ENCODE data around the gene PTPRR. TPM values are rescaled to one million over a fixed set of nuclear protein-coding genes. Genes with fewer than 3 reads are reported as not detected.

The PTPRR gene
- total and polyA plus RNA-seq, 2 of the 4 experiments (the other 2 are of a cell fraction): 0.18 to 0.21 TPM

GRCh38 chr12:70671698-70672097 is 248.8 kb downstream of the PTPRR start:
- WGBS, 2 experiments (ENCODE audit: extremely low coverage in 2 of 2, insufficient read length in 1 of 2): 100% methylated on average over 1 of the region's 5 CpGs; no CpG with 5 or more reads in 1 of the 2 experiments

More at GRCh38 chr12:70671698-70672097, 248.8 kb downstream of the PTPRR start:
- no peak overlapping the region for H2BK20ac ChIP-seq (ENCODE audit: low read depth, low read length)
- no peaks in the 10 kb centered on the region for H3K27me3 ChIP-seq (ENCODE audit: control insufficient read depth, insufficient read depth, low read length)
- H2AK9ac ChIP-seq (replicated peaks; ENCODE audit: low read depth, low read length, poor library complexity): no peak overlapping the region
- DNase-seq: no peak
- no peak for ATAC-seq (ENCODE audit: low read depth)
- H4K20me1 ChIP-seq (ENCODE audit: insufficient read depth, low read length): no peaks in the 10 kb centered on the region
- in situ Hi-C loops (cut with MboI; ENCODE audit: low sequenced_read_pairs) (no loop called here), dilution Hi-C loops (cut with HindIII; ENCODE audit: low sequenced_read_pairs, unreplicated experiment) (no loop called here), intact Hi-C loops (cut with micrococcal nuclease) (no loop called here)
- H3K9me3 ChIP-seq (ENCODE audit: control insufficient read depth, insufficient read depth, low read length): no peaks in the 10 kb centered on the region
- H3K79me1 ChIP-seq (ENCODE audit: low read depth in 1 of 2, low read length in 2 of 2): no peaks in the 10 kb centered on the region
- no peak overlapping the region for H3K4me2 ChIP-seq (ENCODE audit: low read depth, low read length)
- H2BK5ac ChIP-seq (ENCODE audit: low read depth, low read length, poor library complexity, severe bottlenecking): no peak overlapping the region
- H3K4ac ChIP-seq (ENCODE audit: low read depth, low read length): no peak overlapping the region
- ChIA-PET CTCF (no interaction called here), POLR2A (ENCODE audit: unreplicated experiment) (no interaction called here)
- no peak overlapping the region for H3K14ac ChIP-seq (replicated peaks; ENCODE audit: low read depth, low read length)
- H2BK15ac ChIP-seq (ENCODE audit: low read depth, low read length): no peak overlapping the region
- H3K9ac ChIP-seq (ENCODE audit: low read depth, low read length): no peak overlapping the region
- H4K91ac ChIP-seq (ENCODE audit: insufficient read depth, low read depth, low read length): no peak overlapping the region
- H4K8ac ChIP-seq (ENCODE audit: low read depth in 2 of 2, low read length in 2 of 2): no peak overlapping the region
- H4K5ac ChIP-seq (ENCODE audit: low read depth, low read length): no peak overlapping the region
- H3K36me3 ChIP-seq (ENCODE audit: control insufficient read depth, insufficient read depth, low read length): no peaks in the 10 kb centered on the region
- H3K18ac ChIP-seq (ENCODE audit: low read depth, low read length): no peak overlapping the region
- no peak overlapping the region for H3K27ac ChIP-seq (ENCODE audit: insufficient read depth, low read length)
- no peaks in the 10 kb centered on the region for H3K9me1 ChIP-seq (ENCODE audit: insufficient read depth, low read length)
- H3K23ac ChIP-seq (ENCODE audit: low read depth, low read length): no peak overlapping the region
- BruUV-seq (replicated peaks): no TSS peak
- H2BK120ac ChIP-seq (ENCODE audit: low read depth, low read length): no peak overlapping the region
- H2AFZ ChIP-seq (replicated peaks; ENCODE audit: low read length, poor library complexity): no peak overlapping the region
- H2AK5ac ChIP-seq (ENCODE audit: low read depth, low read length): no peak overlapping the region
- no peaks in the 10 kb centered on the region for H3K4me1 ChIP-seq (ENCODE audit: control insufficient read depth, insufficient read depth, low read length)
- TF ChIP-seq BHLHE40 (IDR thresholded peaks at IDR 0.05; ENCODE audit: low read depth, low read length) (no peak), SMC3 (IDR thresholded peaks at IDR 0.05; ENCODE audit: low read depth, low read length) (no peak), POLR2A (IDR thresholded peaks at IDR 0.05; ENCODE audit: low read depth, low read length) (no peak), NFE2L2 (IDR thresholded peaks at IDR 0.05; ENCODE audit: low read depth, low read length) (no peak), RCOR1 (IDR thresholded peaks at IDR 0.05; ENCODE audit: insufficient replicate concordance, low read length) (no peak), MXI1 (IDR thresholded peaks at IDR 0.05; ENCODE audit: borderline replicate concordance, low read depth, low read length) (no peak), USF2 (IDR thresholded peaks at IDR 0.05; ENCODE audit: low read depth, low read length) (no peak), CHD1 (IDR thresholded peaks at IDR 0.05; ENCODE audit: low read depth, low read length) (no peak), FOS (IDR thresholded peaks at IDR 0.05; ENCODE audit: low read depth, low read length) (no peak), ELK1 (IDR thresholded peaks at IDR 0.05; ENCODE audit: borderline replicate concordance, low read depth, low read length) (no peak), MAZ (IDR thresholded peaks at IDR 0.05; ENCODE audit: borderline replicate concordance, low read depth, low read length) (no peak)
- H3K56ac ChIP-seq (ENCODE audit: extremely low read depth, insufficient read depth, low read length): no peak overlapping the region
- H3K4me3 ChIP-seq (ENCODE audit: insufficient read depth, low read depth, low read length): no peak overlapping the region

All from IMR-90 (cell line).